ENCODE results near the gene PERCC1.
"Not testable (repeated sequence)": the region's sequence is repeated elsewhere in the genome, so short reads cannot be mapped to it uniquely, and the experiment has no call there.

The PERCC1 gene

DNA sequence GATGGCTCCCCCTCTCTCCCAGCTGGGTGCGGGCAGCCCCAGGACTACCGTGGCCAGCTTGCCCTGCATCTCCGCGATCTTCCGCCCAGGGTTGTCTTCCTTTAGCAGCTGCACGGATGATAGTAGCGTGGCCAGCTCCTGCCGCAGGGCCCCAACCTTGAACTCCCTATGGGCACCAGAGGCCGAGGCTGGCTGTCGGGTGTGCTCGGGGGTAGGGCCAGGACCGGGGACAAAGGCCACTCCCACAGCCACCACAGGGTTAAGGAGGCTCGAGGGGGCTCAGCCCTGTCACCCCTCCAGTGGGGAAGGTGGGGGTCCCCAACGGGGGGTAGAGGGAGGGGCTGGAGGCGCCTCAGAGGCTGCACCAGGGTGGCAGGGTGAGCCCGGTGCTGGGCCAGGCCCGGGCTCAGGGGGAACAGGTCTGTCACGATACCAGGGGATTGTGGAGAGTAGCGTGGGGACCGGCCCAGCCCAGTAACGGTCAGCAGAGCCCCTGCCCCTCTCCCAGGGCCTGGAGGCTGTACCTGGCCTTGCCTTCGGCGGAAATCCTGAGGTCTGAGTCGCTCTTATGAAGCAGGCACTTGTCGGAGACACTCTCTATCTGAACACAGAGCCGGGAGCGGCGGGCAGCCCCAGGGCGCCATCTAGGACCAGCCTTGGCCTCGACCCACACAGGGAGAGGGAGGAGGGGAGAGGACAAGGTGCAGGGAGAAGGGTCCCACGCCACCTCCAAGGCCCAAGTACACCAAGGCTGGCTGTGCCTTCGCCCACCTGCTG is 5.2 kb downstream of the PERCC1 start:
- DNase-seq = no peak

- no peak for DNase-seq
Measured at GRCh38 chr16:1436731-1437355, 6.0 kb downstream of the PERCC1 start.

- DNase-seq = no peak
Measured at GRCh38 chr16:1437606-1438005, 6.7 kb downstream of the PERCC1 start.

- no peak for DNase-seq
Measured at GRCh38 chr16:1438229-1439057, 7.6 kb downstream of the PERCC1 start.

DNA sequence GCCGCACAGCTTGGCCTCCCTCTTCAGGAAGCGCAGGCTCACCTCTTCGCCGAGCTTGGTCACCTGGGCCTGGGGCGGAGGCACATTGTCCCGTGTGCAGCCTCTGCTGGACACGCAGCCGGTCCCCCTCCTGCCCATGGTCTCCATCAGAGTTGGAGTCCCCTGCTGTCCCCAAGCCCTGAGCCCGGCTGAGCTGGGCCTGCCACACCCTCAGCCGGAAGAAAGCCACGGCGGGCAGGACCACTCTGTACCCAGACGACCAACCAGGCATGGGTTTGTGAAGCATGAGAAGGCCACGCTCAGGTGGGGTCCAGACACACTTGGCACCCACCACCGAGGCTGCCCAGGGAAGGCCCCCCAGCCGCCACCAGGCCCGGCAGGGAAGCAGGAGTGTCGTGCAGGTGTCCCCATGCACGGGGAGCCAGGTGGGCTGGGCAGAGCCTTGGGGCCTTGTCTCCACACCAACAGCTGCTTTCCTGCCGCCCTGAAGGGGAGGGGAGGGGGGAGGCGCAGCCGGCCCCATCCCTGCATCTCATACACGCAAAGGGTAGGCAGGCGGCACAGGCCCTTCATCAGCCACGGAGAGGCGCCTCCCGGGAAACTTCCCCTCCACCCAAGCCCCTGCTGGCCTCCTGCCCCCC is 8.3 kb downstream of the PERCC1 start:
- DNase-seq = no peak

- DNase-seq = not testable (repeated sequence)
Measured at GRCh38 chr16:1439699-1440074, 8.8 kb downstream of the PERCC1 start.

DNA sequence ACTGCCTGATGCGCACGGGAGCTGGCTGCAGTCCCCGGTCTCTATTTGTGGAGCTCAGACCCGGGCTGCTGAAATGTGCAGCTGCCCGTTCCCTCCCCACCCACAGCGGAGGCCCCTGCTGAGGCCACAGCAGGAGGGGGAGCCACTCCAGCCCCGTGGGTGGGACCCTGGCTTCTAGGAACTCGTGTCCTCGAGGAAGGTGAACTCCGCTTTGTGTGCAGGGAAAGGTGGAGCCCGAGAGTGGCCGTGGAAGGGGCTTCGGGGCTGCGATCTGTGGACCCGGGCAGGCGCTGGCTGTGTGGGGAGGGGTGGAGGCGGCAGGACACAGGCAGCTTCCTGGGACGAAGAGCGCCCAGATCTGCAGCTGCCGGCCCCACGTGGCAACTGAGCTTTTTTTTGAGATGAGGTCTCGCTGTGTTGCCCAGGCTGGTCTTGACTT is 10.5 kb downstream of the PERCC1 start:
- DNase-seq = no peak

DNA sequence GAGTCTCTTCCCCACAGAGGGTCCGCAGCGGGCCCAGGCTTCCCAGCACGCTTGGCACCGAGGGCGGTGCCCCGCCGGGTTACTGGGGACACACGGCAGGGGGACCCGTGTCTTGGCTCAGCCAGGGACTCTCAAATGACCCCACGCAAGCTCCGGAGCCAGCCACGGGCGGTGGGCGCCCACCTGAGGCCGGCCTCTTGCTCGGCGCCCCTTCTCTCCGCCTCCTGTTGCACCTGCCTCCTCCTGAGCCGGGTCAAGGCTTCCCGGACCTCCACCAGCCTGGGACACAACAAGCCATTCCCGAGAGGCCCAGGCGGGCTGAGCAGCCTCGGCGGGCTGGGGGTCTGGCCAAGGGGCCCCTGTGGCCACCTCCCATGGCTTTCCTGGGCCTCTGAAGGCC is 11.8 kb downstream of the PERCC1 start:
- no peak for DNase-seq

DNA sequence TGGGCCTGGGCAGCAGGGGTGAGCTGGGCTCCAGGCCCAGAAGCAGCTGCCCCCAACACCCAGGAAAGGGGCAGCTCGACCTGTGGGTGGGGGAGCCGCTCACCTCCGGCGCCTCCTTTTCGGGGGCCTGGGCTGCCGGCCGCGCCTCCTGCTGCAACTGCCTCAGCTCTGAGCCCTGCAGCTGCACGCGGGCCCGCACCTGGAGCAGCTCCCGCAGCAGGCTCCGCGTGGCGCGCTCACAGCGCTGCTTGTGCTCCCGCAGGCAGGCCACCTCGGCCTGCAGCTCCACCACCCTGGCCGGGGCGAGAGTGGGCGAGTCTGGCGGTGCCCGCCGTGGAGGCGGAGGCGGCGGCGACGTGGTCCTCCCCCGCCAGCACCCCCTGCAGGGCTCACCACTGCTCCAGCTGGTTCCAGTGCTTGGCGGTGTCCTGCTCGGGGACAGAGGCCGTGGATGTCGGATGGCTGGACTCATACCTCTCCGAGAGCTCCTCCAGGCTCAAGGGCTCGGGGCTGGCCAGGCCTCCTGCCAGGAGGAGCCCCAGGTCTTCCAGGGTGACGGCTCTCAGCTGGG is 12.6 kb downstream of the PERCC1 start:
- DNase-seq = no peak

DNA sequence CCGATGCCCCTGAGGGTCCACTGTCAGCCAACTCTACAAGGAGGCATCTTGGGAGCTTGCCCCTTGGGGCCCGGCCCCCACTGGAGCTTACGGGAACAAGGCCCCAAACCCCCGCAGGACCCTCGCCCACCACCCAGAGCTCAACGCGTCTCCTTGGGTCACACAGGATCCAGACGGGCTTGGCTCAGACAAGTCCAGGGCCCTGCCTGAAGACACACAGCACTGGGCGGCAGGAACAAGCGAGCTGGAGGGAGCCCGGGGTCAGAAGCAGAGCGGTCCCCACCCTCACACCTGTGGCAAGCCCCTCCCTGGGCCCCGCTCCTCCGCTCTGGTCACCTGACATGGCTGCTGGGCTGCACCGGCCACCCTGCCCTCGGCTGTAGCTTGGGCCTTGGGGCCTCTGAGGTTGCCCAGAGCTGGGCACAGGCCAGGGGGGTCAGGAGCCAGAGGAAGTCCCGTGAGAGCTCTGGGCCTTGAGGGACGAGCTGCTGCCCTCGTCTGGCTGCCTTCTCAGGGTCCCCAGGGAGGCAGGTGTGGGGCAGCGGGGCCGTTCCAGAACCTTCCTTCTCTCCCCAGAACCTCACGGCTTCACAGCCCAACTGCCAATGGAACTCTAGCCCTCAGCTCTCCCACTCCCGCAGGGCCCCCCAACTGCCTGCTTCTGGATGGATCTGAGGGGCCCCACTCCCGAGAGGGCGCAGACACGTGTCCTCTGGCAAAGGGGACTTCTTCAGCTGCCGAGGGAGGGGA is 13.3 kb downstream of the PERCC1 start, which contains the start of gene CCDC154:
Gene CCDC154, minus strand, starts transcription at position 577 of the 750 bp plus-strand sequence. Its CDS starts 234 bp downstream, at position 343.
- no peak for DNase-seq

- no peak for DNase-seq
Measured at GRCh38 chr16:1444730-1445517, 14.0 kb downstream of the PERCC1 start.

DNA sequence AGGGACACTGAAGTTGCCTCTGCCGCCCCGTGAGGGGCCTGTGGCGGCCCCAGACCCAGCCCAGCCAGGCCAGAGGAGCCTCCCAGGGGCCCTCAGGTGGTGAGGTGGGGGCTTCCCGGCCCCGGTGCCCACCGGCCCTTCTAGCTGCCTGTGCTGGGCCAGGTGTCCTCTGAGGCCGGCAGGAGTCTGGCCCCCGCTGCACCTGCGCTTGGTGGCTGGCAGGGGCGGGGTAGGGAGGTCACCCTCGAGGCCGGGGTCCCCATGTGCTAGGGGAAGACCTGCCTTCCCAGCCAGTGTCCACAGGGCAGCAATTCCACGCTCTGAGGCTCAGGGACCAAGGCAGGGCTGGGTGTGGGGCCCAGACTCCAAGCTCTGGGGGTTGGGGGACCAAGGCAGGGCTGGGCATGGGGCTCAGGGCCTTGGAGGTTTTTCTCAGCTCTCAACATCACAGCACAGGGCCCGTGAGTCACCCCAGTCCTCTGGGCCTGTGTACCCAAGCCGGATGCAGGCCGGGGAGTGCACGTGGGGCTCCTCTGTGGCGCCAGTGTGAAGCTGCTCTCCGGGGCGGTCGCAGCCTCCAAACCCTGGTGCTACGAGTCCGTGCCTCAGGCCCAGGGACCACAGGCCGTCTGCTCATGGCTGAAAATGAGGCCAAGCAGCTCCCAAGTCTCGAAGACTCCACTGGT is 14.8 kb downstream of the PERCC1 start:
- no peak for DNase-seq

DNA sequence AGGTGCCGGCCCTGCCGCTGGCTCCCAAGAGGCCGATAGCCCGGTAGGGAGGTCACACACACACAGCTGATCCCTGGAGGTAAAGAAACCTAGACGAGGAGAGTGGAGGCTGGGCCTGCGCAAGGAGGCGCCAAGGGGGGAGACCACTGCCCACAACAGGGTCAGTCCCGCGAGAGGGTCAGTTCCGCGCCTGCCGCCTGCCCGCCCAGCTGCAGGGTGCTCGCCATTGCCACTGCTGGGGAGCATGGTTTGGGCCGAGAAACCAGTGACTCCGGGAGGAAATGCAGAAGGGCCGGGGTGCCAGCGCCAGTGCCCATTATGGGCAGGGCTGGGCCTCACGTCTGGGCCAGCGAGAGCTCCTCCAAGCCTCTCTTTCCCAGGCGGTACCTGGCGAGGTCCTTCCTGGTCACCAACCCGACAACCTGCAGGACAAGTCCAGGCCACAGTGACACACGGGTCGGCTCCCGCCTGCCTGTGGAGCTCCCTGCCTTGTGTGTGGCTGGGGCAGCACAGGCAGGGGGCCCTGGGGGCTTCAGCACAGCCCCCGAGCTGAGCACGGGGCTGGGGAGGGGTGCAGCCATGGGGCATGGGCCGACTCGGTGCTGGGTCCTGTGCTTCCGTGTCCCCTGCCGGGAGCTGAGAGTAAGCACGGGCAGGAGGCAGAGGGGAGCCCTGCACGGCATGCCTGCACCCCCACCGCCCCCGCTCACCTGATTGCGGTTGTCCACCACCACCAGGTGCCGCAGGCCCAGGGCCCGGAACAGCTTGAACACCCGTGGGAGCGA is 15.6 kb downstream of the PERCC1 start:
- no peak for DNase-seq

DNA sequence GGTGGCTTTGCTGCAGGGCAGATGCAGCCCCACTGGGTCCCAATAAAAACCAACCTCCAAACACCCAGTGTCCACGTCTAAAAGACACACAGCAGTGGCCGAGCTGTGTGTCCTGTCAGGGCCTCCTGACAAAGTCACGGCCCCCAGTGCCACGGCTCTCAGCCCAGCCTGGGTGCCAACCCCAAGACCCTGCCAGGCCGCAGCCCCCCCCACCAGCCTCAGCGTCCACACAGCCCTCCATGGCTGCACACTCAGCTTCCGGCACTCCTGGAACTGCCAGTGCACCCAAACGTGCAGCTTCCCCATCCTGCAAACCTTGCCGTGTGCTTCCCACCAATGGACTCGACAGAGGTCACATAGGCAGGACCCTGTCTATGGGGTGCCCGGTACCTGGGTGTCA is 17.1 kb downstream of the PERCC1 start:
- DNase-seq = no peak

DNA sequence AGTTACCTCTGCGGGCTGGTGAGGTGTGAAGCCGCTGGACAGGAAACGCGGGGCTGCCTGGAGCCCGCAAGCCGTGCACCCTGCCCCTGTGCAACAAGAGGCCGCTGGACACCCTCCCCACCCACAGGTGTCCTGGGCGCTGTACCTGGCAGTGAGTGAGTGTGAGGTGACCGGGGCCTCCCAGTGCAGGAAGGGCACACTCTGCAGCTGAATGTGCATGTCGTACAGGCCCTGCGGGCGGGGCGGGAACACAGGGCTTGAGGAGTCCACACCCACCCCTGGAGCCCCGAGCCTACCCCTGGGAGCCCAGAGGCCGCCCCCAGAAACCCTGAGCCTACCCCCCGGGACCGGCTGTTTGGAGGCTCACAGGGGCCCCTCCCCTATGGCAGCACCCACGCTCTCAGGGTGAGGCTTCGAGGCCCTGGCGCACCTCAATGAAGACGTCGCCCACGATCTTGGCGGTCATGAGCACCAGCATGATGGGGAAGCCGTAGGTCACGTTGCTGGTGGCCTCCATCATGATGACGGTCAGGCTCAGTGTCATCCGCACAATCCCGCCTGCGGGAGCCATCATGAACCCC is 17.7 kb downstream of the PERCC1 start:
- no peak for DNase-seq

GRCh38 chr16:1449201-1449788 is 18.4 kb downstream of the PERCC1 start:
- no peak for DNase-seq

GRCh38 chr16:1450218-1450617 is 19.3 kb downstream of the PERCC1 start:
- no peak for DNase-seq

DNA sequence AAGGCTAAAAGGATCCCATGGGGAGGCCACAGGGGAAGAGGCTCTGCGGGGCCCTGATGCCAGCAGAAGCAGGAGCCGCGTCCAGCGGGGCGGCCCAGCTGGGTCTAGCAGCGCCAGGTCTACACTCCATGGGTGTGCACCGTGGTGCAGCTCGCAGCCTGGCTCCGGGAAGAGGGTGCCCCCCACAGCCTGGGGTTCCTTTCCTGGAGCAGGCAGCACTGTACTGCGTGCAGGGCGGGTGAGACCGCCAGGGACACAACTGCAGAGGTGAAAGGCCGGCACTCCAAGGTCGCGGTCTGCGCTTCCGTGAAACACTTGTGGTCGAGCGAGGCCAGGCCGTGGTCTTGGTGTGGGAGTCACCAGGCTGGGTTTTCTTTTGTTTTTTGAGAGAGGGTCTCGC is 20.0 kb downstream of the PERCC1 start:
- no peak for DNase-seq

All from activated T-cell treated with anti-CD3 and anti-CD28 coated beads, Interleukin-2, amount 50 U/mL, for 1 hour (primary cell).